ENCODE results near the gene MORN2. TPM values are rescaled to one million over a fixed set of nuclear protein-coding genes. Genes with fewer than 3 reads are reported as not detected.

The MORN2 gene
- total and polyA plus RNA-seq, 2 of the 13 experiments (the other 11 are each of a cell fraction or from before 2014, with no cell fraction given), result 7.0 to 28.0 TPM

DNA sequence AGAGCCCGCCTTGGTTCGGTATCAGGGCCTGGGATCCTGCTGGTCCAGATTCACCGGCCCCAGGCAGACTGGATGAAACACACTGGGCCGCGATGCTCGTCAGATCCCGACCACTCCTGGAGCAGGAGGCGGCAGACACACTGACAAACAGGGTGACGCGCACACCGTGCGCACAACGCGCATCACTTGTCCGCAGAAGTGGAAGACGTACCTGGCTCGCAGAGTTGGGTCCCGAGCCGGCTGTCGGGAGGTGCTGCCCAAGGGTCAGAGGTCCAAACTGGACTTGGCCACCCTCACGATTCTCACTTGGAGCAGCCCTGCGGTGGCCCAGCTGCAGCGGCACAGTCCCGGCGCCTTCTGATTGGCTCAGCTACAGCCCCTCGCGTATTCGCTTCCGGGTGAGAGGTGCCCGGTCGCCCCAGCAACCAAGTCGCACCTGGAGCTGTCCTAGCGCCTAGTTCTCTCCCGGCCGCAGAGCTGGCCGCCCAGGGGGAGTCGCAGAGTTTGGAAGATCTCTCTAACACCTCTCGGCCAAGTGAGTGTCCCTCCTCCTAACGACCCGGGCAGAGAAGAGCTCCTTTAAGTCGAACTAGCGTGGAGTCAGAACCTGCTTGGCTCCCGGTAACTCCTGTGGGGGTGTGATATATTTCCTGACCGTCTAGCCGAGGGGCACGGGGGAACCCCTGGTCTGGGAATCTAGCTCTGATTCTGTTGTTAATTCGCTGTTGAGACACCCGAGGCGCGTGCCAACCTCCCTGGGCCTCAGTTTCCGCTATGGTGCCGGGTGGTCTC is at the start of gene MORN2, which contains the start of gene DHX57 (continued):
- TF ChIP-seq RARA (CRISPR knock-in tag; IDR thresholded peaks at IDR 0.05), result peak; percentile 11; the same call in 1 of the 2 replicates
- TF ChIP-seq ZNF235 (CRISPR knock-in tag; IDR thresholded peaks at IDR 0.05; ENCODE audit: borderline replicate concordance), result 0 out of 2 replicates have a peak, but pooled peaks have one; percentile 42
- no peak for TF ChIP-seq PLRG1 (conservative IDR thresholded peaks at IDR 0.05)
- TF ChIP-seq KLF15 (CRISPR knock-in tag; IDR thresholded peaks at IDR 0.05; ENCODE audit: borderline replicate concordance), result no peak
- no peak for TF ChIP-seq GTF2F1 (IDR thresholded peaks at IDR 0.05; ENCODE audit: low read length)
- TF ChIP-seq SIN3B (IDR thresholded peaks at IDR 0.05; ENCODE audit: low read length), result peak; percentile 66
- TF ChIP-seq, protein P1, sequence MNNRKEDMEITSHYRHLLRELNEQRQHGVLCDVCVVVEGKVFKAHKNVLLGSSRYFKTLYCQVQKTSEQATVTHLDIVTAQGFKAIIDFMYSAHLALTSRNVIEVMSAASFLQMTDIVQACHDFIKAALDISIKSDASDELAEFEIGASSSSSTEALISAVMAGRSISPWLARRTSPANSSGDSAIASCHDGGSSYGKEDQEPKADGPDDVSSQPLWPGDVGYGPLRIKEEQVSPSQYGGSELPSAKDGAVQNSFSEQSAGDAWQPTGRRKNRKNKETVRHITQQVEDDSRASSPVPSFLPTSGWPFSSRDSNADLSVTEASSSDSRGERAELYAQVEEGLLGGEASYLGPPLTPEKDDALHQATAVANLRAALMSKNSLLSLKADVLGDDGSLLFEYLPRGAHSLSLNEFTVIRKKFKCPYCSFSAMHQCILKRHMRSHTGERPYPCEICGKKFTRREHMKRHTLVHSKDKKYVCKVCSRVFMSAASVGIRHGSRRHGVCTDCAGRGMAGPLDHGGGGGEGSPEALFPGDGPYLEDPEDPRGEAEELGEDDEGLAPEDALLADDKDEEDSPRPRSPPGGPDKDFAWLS (CRISPR knock-in tag; IDR thresholded peaks at IDR 0.05; ENCODE audit: borderline replicate concordance), result 0 out of 2 replicates have a peak, but pooled peaks have one; percentile 6
- TF ChIP-seq ZSCAN25 (CRISPR knock-in tag; IDR thresholded peaks at IDR 0.05), result 0 out of 2 replicates have a peak, but pooled peaks have one; percentile 57
- no peak for TF ChIP-seq RORA (CRISPR knock-in tag; IDR thresholded peaks at IDR 0.05)
- no peak; the same call in 1 of the 2 replicates for TF ChIP-seq ETV6 (CRISPR knock-in tag; conservative IDR thresholded peaks at IDR 0.05)
- TF ChIP-seq, protein P2, sequence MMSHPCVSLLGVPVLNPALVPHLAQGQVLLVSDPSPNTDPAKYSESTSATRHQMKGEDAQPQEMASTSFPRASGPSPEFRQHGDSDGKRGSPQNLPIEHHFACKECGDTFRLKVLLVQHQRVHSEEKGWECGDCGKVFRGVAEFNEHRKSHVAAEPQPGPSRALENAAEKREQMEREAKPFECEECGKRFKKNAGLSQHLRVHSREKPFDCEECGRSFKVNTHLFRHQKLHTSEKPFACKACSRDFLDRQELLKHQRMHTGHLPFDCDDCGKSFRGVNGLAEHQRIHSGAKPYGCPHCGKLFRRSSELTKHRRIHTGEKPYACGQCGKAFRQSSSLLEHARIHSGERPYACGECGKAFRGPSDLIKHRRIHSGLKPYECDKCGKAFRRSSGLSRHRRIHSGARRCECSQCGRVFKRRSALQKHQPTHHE (CRISPR knock-in tag; IDR thresholded peaks at IDR 0.05; ENCODE audit: borderline replicate concordance), result peak; percentile 91; the same call in 1 of the 2 replicates
- TF ChIP-seq TCF7 (IDR thresholded peaks at IDR 0.05; ENCODE audit: low read depth), result no peak
- TF ChIP-seq CC2D1A (CRISPR knock-in tag; IDR thresholded peaks at IDR 0.05), result peak; percentile 39; the same call in 1 of the 2 replicates
- TF ChIP-seq BRD4 (CRISPR knock-in tag; IDR thresholded peaks at IDR 0.05), result peak; percentile 88; the same call in 1 of the 2 replicates
- TF ChIP-seq ZNF33B (CRISPR knock-in tag; IDR thresholded peaks at IDR 0.05), result peak; percentile 85; the same call in 1 of the 2 replicates
- TF ChIP-seq ZNF660 (CRISPR knock-in tag; IDR thresholded peaks at IDR 0.05; ENCODE audit: borderline replicate concordance, low read depth), result no peak
- peak; percentile 91; the same call in 1 of the 2 replicates for TF ChIP-seq ZBTB42 (CRISPR knock-in tag; IDR thresholded peaks at IDR 0.05)
- no peak for TF ChIP-seq SETDB1 (CRISPR knock-in tag; IDR thresholded peaks at IDR 0.05; ENCODE audit: borderline replicate concordance)
- TF ChIP-seq ELF1 (CRISPR knock-in tag; IDR thresholded peaks at IDR 0.05), result peak; percentile 87
- TF ChIP-seq ZSCAN31 (CRISPR knock-in tag; IDR thresholded peaks at IDR 0.05; ENCODE audit: low read depth), result peak; percentile 96
- no peak for TF ChIP-seq ZBTB7A (CRISPR knock-in tag; IDR thresholded peaks at IDR 0.05)
- no peak for TF ChIP-seq ZNF10 (CRISPR knock-in tag; IDR thresholded peaks at IDR 0.05; ENCODE audit: borderline replicate concordance, low read depth)
- TF ChIP-seq ZNF773 (CRISPR knock-in tag; IDR thresholded peaks at IDR 0.05; ENCODE audit: borderline replicate concordance), result no peak
- peak; percentile 70 for TF ChIP-seq RBM39 (IDR thresholded peaks at IDR 0.05; ENCODE audit: low read depth, low read length, poor library complexity, severe bottlenecking)
- TF ChIP-seq ZNF572 (CRISPR knock-in tag; IDR thresholded peaks at IDR 0.05), result peak; percentile 84; the same call in 1 of the 2 replicates
- TF ChIP-seq, protein P3, sequence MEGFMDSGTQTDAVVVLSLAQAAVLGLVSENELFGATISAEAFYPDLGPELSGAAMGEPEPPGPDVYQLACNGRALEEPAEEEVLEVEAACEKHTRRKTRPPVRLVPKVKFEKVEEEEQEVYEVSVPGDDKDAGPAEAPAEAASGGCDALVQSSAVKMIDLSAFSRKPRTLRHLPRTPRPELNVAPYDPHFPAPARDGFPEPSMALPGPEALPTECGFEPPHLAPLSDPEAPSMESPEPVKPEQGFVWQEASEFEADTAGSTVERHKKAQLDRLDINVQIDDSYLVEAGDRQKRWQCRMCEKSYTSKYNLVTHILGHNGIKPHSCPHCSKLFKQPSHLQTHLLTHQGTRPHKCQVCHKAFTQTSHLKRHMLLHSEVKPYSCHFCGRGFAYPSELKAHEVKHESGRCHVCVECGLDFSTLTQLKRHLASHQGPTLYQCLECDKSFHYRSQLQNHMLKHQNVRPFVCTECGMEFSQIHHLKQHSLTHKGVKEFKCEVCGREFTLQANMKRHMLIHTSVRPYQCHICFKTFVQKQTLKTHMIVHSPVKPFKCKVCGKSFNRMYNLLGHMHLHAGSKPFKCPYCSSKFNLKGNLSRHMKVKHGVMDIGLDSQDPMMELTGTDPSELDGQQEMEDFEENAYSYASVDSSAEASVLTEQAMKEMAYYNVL (CRISPR knock-in tag; IDR thresholded peaks at IDR 0.05; ENCODE audit: borderline replicate concordance), result peak; percentile 41; the same call in 1 of the 2 replicates
